KMS-11 (cell line): Measurements from ENCODE around the gene MAP3K20.

Source experiments
- H2AFZ ChIP-seq: fragments of 200-600 bp; sonication (generic); 2 replicates; pipeline ENCODE4 v1.6.1; 2016; ENCODE audit warnings: antibody characterized with exemption, mixed run types, low read depth
- H3K27ac ChIP-seq: fragments of 200-600 bp; sonication (generic); 2 replicates; pipeline ENCODE4 v1.6.1; 2016; ENCODE audit warnings: mild to moderate bottlenecking, mixed run types
- H3K27me3 ChIP-seq: fragments of 200-600 bp; sonication (generic); 2 replicates; pipeline ENCODE4 v1.6.1; 2017; ENCODE audit warnings: mild to moderate bottlenecking, low read depth, mixed run types, moderate library complexity; ENCODE audit not compliant: insufficient read depth
- H3K36me3 ChIP-seq: fragments of 200-600 bp; sonication (generic); 2 replicates; pipeline ENCODE4 v1.6.1; 2017; ENCODE audit warnings: mild to moderate bottlenecking, mixed run types; ENCODE audit not compliant: insufficient read depth
- H3K4me1 ChIP-seq: fragments of 200-600 bp; sonication (generic); 2 replicates; pipeline ENCODE4 v1.6.1; 2016; ENCODE audit warnings: mild to moderate bottlenecking, low read depth, mixed run types; ENCODE audit not compliant: poor library complexity, severe bottlenecking
- H3K4me2 ChIP-seq: fragments of 200-600 bp; sonication (generic); 2 replicates; pipeline ENCODE4 v1.7.0; 2016; ENCODE audit warnings: mild to moderate bottlenecking, mixed run types
- H3K4me3 ChIP-seq: fragments of 200-600 bp; sonication (generic); IDR thresholded peaks from 2 replicates; pipeline ENCODE4 v1.6.1; 2017; ENCODE audit warnings: low read depth, low read length, mixed read lengths; ENCODE audit not compliant: insufficient read depth
- H3K79me2 ChIP-seq: fragments of 200-600 bp; sonication (generic); 2 replicates; pipeline ENCODE4 v1.6.1; 2016; ENCODE audit warnings: low read depth, mixed run types; ENCODE audit not compliant: insufficient read depth
- H3K9ac ChIP-seq: fragments of 200-600 bp; sonication (generic); 2 replicates; pipeline ENCODE4 v1.6.1; 2016; ENCODE audit warnings: mild to moderate bottlenecking, mixed run types
- H4K20me1 ChIP-seq: fragments of 200-600 bp; sonication (generic); 2 replicates; pipeline ENCODE4 v1.6.1; 2016; ENCODE audit warnings: mild to moderate bottlenecking, mixed run types; ENCODE audit not compliant: insufficient read depth
- CTCF ChIP-seq: fragments of 200-600 bp; sonication (generic); conservative IDR thresholded peaks from 2 replicates; pipeline ENCODE4 v1.6.1; 2017; ENCODE audit warnings: low read depth, mild to moderate bottlenecking, antibody characterized with exemption, low read length, moderate library complexity, mixed read lengths

MAP3K20 gene

GRCh38 chr2:173117678-173118077 lies 42.0 kb downstream of the MAP3K20 start:
- H3K27me3 ChIP-seq, result no peaks in the 10 kb centered on the region
- no peak overlapping the region for H3K4me3 ChIP-seq

GRCh38 chr2:173118395-173118794 lies 42.7 kb downstream of the MAP3K20 start:
- Histone ChIP-seq H3K79me2 (peaks cover 4% of the 10 kb centered on the region; the same call in 1 of the 2 replicates), H3K27ac (no peak overlapping the region), H3K36me3 (no peaks in the 10 kb centered on the region), H3K27me3 (no peaks in the 10 kb centered on the region), H3K4me2 (no peak overlapping the region), H3K4me1 (peaks cover 14% of the 10 kb centered on the region), H2AFZ (no peak overlapping the region), H3K4me3 (no peak overlapping the region), H4K20me1 (no peaks in the 10 kb centered on the region), H3K9ac (no peak overlapping the region)
- no peak for TF ChIP-seq CTCF

More at GRCh38 chr2:173117678-173118077, 42.0 kb downstream of the MAP3K20 start:
- Histone ChIP-seq H4K20me1 (no peaks in the 10 kb centered on the region), H2AFZ (no peak overlapping the region), H3K4me2 (no peak overlapping the region), H3K79me2 (peaks cover 9% of the 10 kb centered on the region; the same call in 1 of the 2 replicates), H3K4me1 (peaks cover 9% of the 10 kb centered on the region), H3K36me3 (no peaks in the 10 kb centered on the region), H3K9ac (no peak overlapping the region), H3K27ac (no peak overlapping the region)
- no peak for TF ChIP-seq CTCF

DNA sequence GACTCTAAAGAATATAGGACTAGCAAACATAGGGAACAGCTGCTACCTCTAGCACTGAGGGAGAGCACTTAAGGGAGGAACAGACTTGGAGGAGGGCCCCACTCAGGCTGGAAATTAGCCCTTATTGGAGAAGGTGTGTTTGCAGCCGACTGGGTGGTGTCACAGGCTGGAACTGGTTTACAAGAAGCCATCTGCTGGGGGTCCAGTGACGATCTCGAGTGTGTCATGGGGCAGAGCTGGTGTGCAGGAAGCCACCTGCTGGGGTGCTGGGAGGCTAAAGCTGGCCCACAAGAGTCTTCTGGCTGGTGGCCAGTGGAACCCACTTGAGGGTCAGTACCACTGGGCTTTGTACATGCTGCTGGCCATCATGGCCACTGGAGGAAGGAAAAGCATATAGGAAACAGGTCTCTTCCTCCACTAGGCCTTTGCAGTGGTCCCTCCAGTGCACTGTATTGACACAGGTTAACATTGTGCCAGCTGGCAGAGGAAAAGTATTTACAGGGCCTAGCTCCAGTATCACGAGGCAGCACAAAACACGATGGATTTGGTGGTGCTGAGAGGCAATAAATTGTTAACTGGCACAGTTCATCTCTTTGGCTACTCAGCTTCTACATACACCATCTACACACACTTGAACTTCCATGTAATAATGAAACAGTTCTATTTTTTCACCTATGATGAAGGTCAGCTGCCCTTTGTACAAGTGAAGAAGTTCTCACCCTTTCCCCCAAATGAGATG lies 43.6 kb downstream of the MAP3K20 start:
- no peak overlapping the region for H3K27ac ChIP-seq
- no peak overlapping the region for H3K9ac ChIP-seq
- H3K79me2 ChIP-seq, result no peaks in the 10 kb centered on the region; the same call in 1 of the 2 replicates
- H4K20me1 ChIP-seq, result no peaks in the 10 kb centered on the region
- H3K4me3 ChIP-seq, result no peak overlapping the region
- H3K27me3 ChIP-seq, result no peaks in the 10 kb centered on the region
- no peak overlapping the region for H2AFZ ChIP-seq
- no peak overlapping the region for H3K4me2 ChIP-seq
- no peaks in the 10 kb centered on the region for H3K36me3 ChIP-seq
- TF ChIP-seq CTCF, result no peak
- peaks cover 17% of the 10 kb centered on the region for H3K4me1 ChIP-seq

GRCh38 chr2:173119944-173120343 lies 44.3 kb downstream of the MAP3K20 start:
- H3K27me3 ChIP-seq, result no peaks in the 10 kb centered on the region
- H2AFZ ChIP-seq, result no peak overlapping the region
- H3K4me3 ChIP-seq, result no peak overlapping the region
- peaks cover 17% of the 10 kb centered on the region for H3K4me1 ChIP-seq
- H3K4me2 ChIP-seq, result no peak overlapping the region
- H3K36me3 ChIP-seq, result no peaks in the 10 kb centered on the region
- H3K9ac ChIP-seq, result no peak overlapping the region
- TF ChIP-seq CTCF, result no peak
- H4K20me1 ChIP-seq, result no peaks in the 10 kb centered on the region
- no peak overlapping the region for H3K27ac ChIP-seq
- no peaks in the 10 kb centered on the region; the same call in 1 of the 2 replicates for H3K79me2 ChIP-seq
